NCI-H526 (cell line): Measurements from ENCODE around the gene IRX4.

ENCODE experiments used
- DNase-seq, 2 experiments: peaks; one replicate each; lab custom pipeline; 2025; lab: John Stamatoyannopoulos, UW

IRX4 gene

GRCh38 chr5:1836176-1836890 is 46.4 kb downstream of the IRX4 start:
- no peak for DNase-seq

- DNase-seq = no peak
Observed at GRCh38 chr5:1835431-1835830, 47.3 kb downstream of the IRX4 start.

- DNase-seq = no peak
Observed at GRCh38 chr5:1834721-1835429, 47.9 kb downstream of the IRX4 start.

DNA sequence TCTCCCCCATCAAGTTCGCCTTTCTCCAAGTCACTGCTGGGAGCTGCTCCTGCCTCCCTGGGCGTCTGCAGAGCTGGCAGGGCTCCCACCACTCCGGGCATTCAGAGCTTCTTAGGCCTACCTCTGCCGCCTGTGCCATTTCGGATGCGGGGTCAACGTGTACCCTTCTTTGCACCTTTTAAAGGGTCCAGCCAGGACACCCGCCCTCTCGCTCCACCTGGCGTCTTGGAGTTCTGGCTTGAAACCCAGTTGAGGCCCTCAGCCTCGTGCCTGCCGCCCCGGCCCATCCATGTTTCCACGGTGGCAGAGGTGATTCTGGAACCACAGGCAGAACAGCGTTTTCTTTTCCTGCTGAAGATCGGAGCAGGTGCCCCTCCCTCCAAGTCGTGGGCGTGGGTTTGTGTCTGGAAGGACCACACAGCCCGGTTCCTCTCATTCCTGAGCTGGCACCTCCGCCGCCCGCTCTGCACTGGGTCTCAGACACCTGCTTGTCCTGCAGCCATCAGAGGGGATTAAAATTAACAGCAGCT is 48.6 kb downstream of the IRX4 start:
- DNase-seq = no peak

- no peak for DNase-seq
Observed at GRCh38 chr5:1833264-1834021, 49.3 kb downstream of the IRX4 start.

DNA sequence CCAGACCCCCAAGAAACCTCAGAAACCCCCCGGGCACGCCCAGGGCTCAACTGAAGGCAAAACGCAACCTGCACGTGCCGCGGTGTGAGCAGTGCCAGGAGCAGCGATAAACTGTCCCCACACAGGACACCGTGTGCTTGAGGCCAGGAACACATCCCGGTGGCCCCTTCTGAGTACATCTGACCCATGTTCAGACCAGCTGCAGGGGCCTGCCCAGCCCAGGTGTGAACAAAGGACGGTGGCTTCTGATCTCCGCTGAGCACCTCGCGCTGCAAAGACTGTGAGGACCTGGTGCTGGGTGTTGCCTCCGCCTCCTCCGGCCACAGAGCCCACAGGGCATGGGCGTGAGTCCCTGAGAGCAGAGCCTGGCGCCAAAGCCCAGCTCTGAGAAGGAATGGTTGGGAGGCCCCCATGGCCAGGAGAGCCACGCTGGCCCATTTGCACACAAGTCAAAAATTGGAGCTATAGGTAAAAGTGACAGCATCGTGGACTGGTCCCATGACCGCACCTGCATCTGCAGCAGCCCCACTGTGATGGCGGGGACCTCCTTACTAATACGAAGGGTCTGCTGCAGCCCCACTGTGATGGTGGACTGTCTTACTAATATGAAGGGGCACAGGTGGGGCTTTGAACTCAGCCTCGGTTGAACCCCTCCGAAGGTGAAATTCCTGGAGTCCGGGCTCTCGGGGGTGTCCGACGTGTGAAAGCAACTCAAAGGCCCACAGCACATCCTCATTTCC is 50.0 kb downstream of the IRX4 start:
- no peak for DNase-seq

GRCh38 chr5:1831677-1832313 is 50.9 kb downstream of the IRX4 start:
- no peak for DNase-seq

DNA sequence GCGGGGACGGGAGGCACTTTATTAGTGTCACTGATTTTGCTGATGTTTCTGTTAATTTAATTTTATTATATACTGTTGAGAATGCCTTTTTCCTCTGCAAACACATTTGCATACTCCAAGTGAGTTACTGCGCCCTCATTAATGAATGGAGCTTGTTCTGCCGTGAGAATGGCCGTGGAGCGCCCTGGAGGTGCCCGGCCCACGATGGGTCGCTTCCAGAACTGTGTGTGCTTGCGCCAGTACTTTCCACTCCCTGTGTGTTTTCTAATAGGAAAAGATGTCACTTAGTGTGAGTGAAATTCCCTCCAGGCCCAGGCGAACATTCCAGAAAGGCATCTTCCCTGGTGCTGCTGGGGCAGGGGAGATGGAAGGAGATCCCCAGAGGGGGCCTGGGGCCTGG is 51.5 kb downstream of the IRX4 start:
- DNase-seq = no peak

DNA sequence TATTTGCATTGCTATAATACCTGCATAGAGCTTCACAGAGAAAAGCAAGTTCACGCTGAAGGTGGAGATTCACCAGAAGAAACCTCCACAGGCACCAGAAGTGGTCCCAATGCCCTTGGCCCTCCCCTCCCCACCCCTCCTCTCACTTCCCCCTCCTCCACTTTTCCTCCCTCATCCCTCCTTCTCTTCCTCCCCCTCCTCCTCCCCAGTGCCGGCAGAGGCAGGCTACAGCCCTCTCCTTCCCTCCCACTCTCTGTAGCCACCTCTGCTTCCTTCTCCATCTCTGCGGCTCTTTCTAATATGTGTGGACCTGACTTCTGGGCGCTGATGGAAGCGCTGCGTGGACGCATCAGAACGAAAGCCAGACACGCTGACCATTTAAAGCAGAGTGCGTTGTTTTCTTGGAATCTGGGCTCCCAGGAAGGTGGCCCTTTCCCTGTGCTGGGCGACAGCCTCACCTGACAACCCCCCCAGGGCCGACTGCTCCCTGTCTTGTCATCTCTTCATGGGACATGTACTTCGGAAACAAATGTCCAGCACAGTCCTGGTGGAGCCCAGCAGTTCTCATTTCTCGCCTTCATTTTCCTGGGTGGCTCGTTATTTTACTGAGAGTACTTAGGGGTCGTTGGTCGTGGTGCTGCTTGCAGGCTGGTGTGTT is 52.0 kb downstream of the IRX4 start:
- no peak for DNase-seq

GRCh38 chr5:1827886-1828397 is 54.8 kb downstream of the IRX4 start:
- no peak for DNase-seq
